Fibroblast of skin of abdomen (primary cell): Measurements from ENCODE around the gene HS3ST4.

Source experiments
- DNase-seq: peaks from one replicate; pipeline ENCODE4 v3.0.0-alpha.2; 2013

HS3ST4 gene

GRCh38 chr16:25897702-25898101 is 205.9 kb downstream of the HS3ST4 start:
- DNase-seq, result no peak

- DNase-seq, result no peak
Observed at GRCh38 chr16:25905810-25906209, 214.1 kb downstream of the HS3ST4 start.

- DNase-seq, result no peak
Observed at GRCh38 chr16:25910971-25911370, 219.2 kb downstream of the HS3ST4 start.

- DNase-seq, result no peak
Observed at GRCh38 chr16:25912321-25912720, 220.6 kb downstream of the HS3ST4 start.

- DNase-seq, result no peak
Observed at GRCh38 chr16:25914357-25914962, 222.7 kb downstream of the HS3ST4 start.

GRCh38 chr16:25916037-25916436 is 224.3 kb downstream of the HS3ST4 start:
- DNase-seq, result no peak

GRCh38 chr16:25922438-25922837 is 230.7 kb downstream of the HS3ST4 start:
- no peak for DNase-seq

- no peak for DNase-seq
Observed at GRCh38 chr16:25925421-25925820, 233.7 kb downstream of the HS3ST4 start.

- no peak for DNase-seq
Observed at GRCh38 chr16:25931473-25932035, 239.8 kb downstream of the HS3ST4 start.

- peak; percentile 3 for DNase-seq
Observed at GRCh38 chr16:25941800-25942499, 250.2 kb downstream of the HS3ST4 start.

GRCh38 chr16:25950586-25951281 is 259.0 kb downstream of the HS3ST4 start:
- no peak for DNase-seq

- DNase-seq, result no peak
Observed at GRCh38 chr16:25951999-25952398, 260.2 kb downstream of the HS3ST4 start.

GRCh38 chr16:25952983-25953382 is 261.2 kb downstream of the HS3ST4 start:
- no peak for DNase-seq

- DNase-seq, result no peak
Observed at GRCh38 chr16:25957707-25958106, 265.9 kb downstream of the HS3ST4 start.

- no peak for DNase-seq
Observed at GRCh38 chr16:25959221-25959620, 267.5 kb downstream of the HS3ST4 start.

GRCh38 chr16:25966172-25967097 is 274.7 kb downstream of the HS3ST4 start:
- no peak for DNase-seq

GRCh38 chr16:25977121-25977520 is 285.4 kb downstream of the HS3ST4 start:
- no peak for DNase-seq

- DNase-seq, result no peak
Observed at GRCh38 chr16:25978218-25978617, 286.5 kb downstream of the HS3ST4 start.

- no peak for DNase-seq
Observed at GRCh38 chr16:25988084-25988483, 296.3 kb downstream of the HS3ST4 start.

GRCh38 chr16:25988882-25989281 is 297.1 kb downstream of the HS3ST4 start:
- DNase-seq, result no peak

- DNase-seq, result no peak
Observed at GRCh38 chr16:25996052-25996451, 304.3 kb downstream of the HS3ST4 start.

- no peak for DNase-seq
Observed at GRCh38 chr16:26005336-26005735, 313.6 kb downstream of the HS3ST4 start.
